GM21423 (cell line): ENCODE data around the gene SPRYD7.
"Not testable (repeated sequence)": the region's sequence is repeated elsewhere in the genome, so short reads cannot be mapped to it uniquely, and the experiment has no call there.

ENCODE experiments used
- ATAC-seq: cut with Tn5 transposase; IDR thresholded peaks from one replicate; pipeline ENCODE4 v1.9.1; 2021; ENCODE audit warnings: mild to moderate bottlenecking, moderate library complexity; ENCODE audit not compliant: unreplicated experiment

Gene SPRYD7

GRCh38 chr13:49936075-49936967 is at the start of gene SPRYD7:
TSS of gene SPRYD7 (minus strand) at chr13:49936340. CDS start at chr13:49936235, 105 bp downstream.
- ATAC-seq = peak; percentile 98

GRCh38 chr13:49985129-49985528 is 49.0 kb upstream of the SPRYD7 start:
- no peak for ATAC-seq

GRCh38 chr13:49980266-49980665 is 44.1 kb upstream of the SPRYD7 start:
- ATAC-seq = no peak

GRCh38 chr13:49977992-49978391 is 41.9 kb upstream of the SPRYD7 start:
- ATAC-seq = no peak

GRCh38 chr13:49976314-49977258 is 40.4 kb upstream of the SPRYD7 start:
- ATAC-seq = peak; percentile 52

- no peak for ATAC-seq
Measured at GRCh38 chr13:49975826-49976225, 39.7 kb upstream of the SPRYD7 start.

GRCh38 chr13:49972709-49973108 is 36.6 kb upstream of the SPRYD7 start:
- no peak for ATAC-seq

GRCh38 chr13:49967456-49967855 is 31.3 kb upstream of the SPRYD7 start:
- no peak for ATAC-seq

GRCh38 chr13:49958321-49958720 is 22.2 kb upstream of the SPRYD7 start:
- no peak for ATAC-seq

- no peak for ATAC-seq
Measured at GRCh38 chr13:49956131-49956530, 20.0 kb upstream of the SPRYD7 start.

- ATAC-seq = no peak
Measured at GRCh38 chr13:49954674-49955455, 18.7 kb upstream of the SPRYD7 start.

GRCh38 chr13:49953560-49953959 is 17.4 kb upstream of the SPRYD7 start:
- no peak for ATAC-seq

GRCh38 chr13:49951754-49952535 is 15.8 kb upstream of the SPRYD7 start:
- no peak for ATAC-seq

- not testable (repeated sequence) for ATAC-seq
Measured at GRCh38 chr13:49948777-49949270, 12.7 kb upstream of the SPRYD7 start.

- ATAC-seq = no peak
Measured at GRCh38 chr13:49939321-49939720, 3.2 kb upstream of the SPRYD7 start.

GRCh38 chr13:49938921-49939320 is 2.8 kb upstream of the SPRYD7 start:
- ATAC-seq = no peak

- ATAC-seq = no peak
Measured at GRCh38 chr13:49938314-49938713, 2.2 kb upstream of the SPRYD7 start.

- no peak for ATAC-seq
Measured at GRCh38 chr13:49936968-49937273, 781 bp upstream of the SPRYD7 start.

GRCh38 chr13:49935171-49936074 is 717 bp downstream of the SPRYD7 start:
- peak; percentile 31 for ATAC-seq
